Small intestine (tissue), 7 donors: Measurements from ENCODE around the gene ARHGAP23. TPM values are rescaled to one million over a fixed set of nuclear protein-coding genes. Genes with fewer than 3 reads are reported as not detected.
"Not testable (repeated sequence)": the region's sequence is repeated elsewhere in the genome, so short reads cannot be mapped to it uniquely, and the experiment has no call there.

Source experiments
- DNase-seq, 2 donors: peaks; one replicate each; pipeline versions ENCODE4 v3.0.0 to v3.0.0-alpha.2; 2013
- FAIRE-seq: peaks from 2 replicates; lab custom pipeline; 2012; peaks lifted over from hg19 to GRCh38; lab: Jason Lieb, UNC
- H3K27ac ChIP-seq, 3 donors: one replicate each; pipeline ENCODE4 v1.5.1; 2013; ENCODE audit warnings: low read length in 2 of 3, mild to moderate bottlenecking in 2 of 3, control low read depth in 1 of 3, inconsistent platforms in 1 of 3, low read depth in 1 of 3, moderate library complexity in 1 of 3
- H3K27me3 ChIP-seq, 3 donors: one replicate each; pipeline ENCODE4 v1.6.1; 2013; ENCODE audit warnings: low read length in 3 of 3, inconsistent platforms in 1 of 3; ENCODE audit not compliant: control insufficient read depth in 3 of 3, insufficient read depth in 3 of 3
- H3K36me3 ChIP-seq, 3 donors: one replicate each; pipeline ENCODE4 v1.6.1; 2013; ENCODE audit warnings: low read length in 3 of 3, inconsistent platforms in 1 of 3, low read depth in 1 of 3, mild to moderate bottlenecking in 1 of 3, moderate library complexity in 1 of 3; ENCODE audit not compliant: control insufficient read depth in 3 of 3, insufficient read depth in 2 of 3
- H3K4me1 ChIP-seq, 3 donors: one replicate each; pipeline ENCODE4 v1.6.1; 2013; ENCODE audit warnings: low read length in 2 of 3, inconsistent platforms in 1 of 3, low read depth in 1 of 3, mild to moderate bottlenecking in 1 of 3, moderate library complexity in 1 of 3; ENCODE audit not compliant: control insufficient read depth in 3 of 3, insufficient read depth in 2 of 3
- H3K4me3 ChIP-seq, 3 donors: one replicate each; pipeline ENCODE4 v1.5.1; 2013; ENCODE audit warnings: low read length in 3 of 3, control low read depth in 1 of 3, inconsistent platforms in 1 of 3, low read depth in 1 of 3, mild to moderate bottlenecking in 1 of 3, moderate library complexity in 1 of 3
- H3K9me3 ChIP-seq, 2 donors: one replicate each; pipeline ENCODE4 v1.6.1; 2013; ENCODE audit warnings: low read depth in 1 of 2, low read length in 1 of 2; ENCODE audit not compliant: control insufficient read depth in 2 of 2, insufficient read depth in 1 of 2
- WGBS, 3 donors: extraction: QIAGEN DNeasy Blood & Tissue Kit; methylation state at CpG; one replicate each; pipeline ENCODE4 v1.1.7; 2013; 5-methylcytosine and 5-hydroxymethylcytosine counted together
- polyA plus RNA-seq, 4 donors: library from polyadenylated mRNA; stranded (reverse) in 3 of 4; unstranded in 1 of 4; fragments of 200-250 nt in 3 of 4; fragments of 120-200 nt in 1 of 4; gene quantifications; one replicate each; pipeline versions ENCODE4 v1.2.1 to v1.2.3, GENCODE V29; 2013
- donor health status: healthy with polysubstance abuse.
- donor health status: control.
- donor health status: control.
- donor health status: Bipolar disorder and iron deficiency.
- donor health status: healthy.

ARHGAP23 gene
- polyA plus RNA-seq, 4 donors = 0.89 to 10.4 (median 4.7) TPM

GRCh38 chr17:38464251-38464722, 36.0 kb downstream of the ARHGAP23 start:
- peaks cover 0 to 28% (median 0%) of the 10 kb centered on the region in 3 donors for H3K4me1 ChIP-seq
- H3K4me3 ChIP-seq = peak overlapping the region in 1 of 3 donors; percentile 45
- DNase-seq (no peak), FAIRE-seq (no peak)
- peak overlapping the region in 2 of 3 donors; percentile 80 to 86 for H3K27ac ChIP-seq
- H3K27me3 ChIP-seq = no peaks in the 10 kb centered on the region
- no peaks in the 10 kb centered on the region for H3K9me3 ChIP-seq
- peaks cover 0 to 85% (median 3%) of the 10 kb centered on the region in 3 donors for H3K36me3 ChIP-seq
- 60 to 70% (median 67%) methylated on average over 9 of the region's 9 CpGs for WGBS, 3 donors

GRCh38 chr17:38464723-38465390, 36.6 kb downstream of the ARHGAP23 start:
- peak overlapping the region in 2 of 3 donors; percentile 80 to 86 for H3K27ac ChIP-seq
- DNase-seq = peak in 1 of 2 donors; percentile 75
- FAIRE-seq = no peak
- no peaks in the 10 kb centered on the region for H3K9me3 ChIP-seq
- no peaks in the 10 kb centered on the region for H3K27me3 ChIP-seq
- H3K4me1 ChIP-seq = peaks cover 0 to 27% (median 0%) of the 10 kb centered on the region in 3 donors
- H3K36me3 ChIP-seq = peaks cover 0 to 85% (median 3%) of the 10 kb centered on the region in 3 donors
- 36 to 79% (median 68%) methylated on average over 18 to 28 of the region's 28 CpGs for WGBS, 3 donors
- H3K4me3 ChIP-seq = peak overlapping the region in 1 of 3 donors; percentile 45

GRCh38 chr17:38465391-38466345, 37.4 kb downstream of the ARHGAP23 start:
- Histone ChIP-seq H3K36me3 (peaks cover 0 to 83% (median 3%) of the 10 kb centered on the region in 3 donors), H3K4me1 (peaks cover 0 to 18% (median 0%) of the 10 kb centered on the region in 3 donors), H3K27ac (peak overlapping the region in 2 of 3 donors; percentile 75 to 80), H3K27me3 (no peaks in the 10 kb centered on the region), H3K4me3 (peak overlapping the region in 1 of 3 donors; percentile 45), H3K9me3 (no peaks in the 10 kb centered on the region)
- WGBS, 3 donors = 70 to 75% (median 70%) methylated on average over 22 to 23 of the region's 23 CpGs
- DNase-seq (no peak), FAIRE-seq (no peak)

- no peak for DNase-seq
- H3K4me3 ChIP-seq = no peak overlapping the region
- WGBS, 3 donors = 91 to 93% (median 91%) methylated on average over 52 to 57 of the region's 57 CpGs
- no peaks in the 10 kb centered on the region for H3K9me3 ChIP-seq
- peaks cover 0 to 77% (median 3%) of the 10 kb centered on the region in 3 donors for H3K36me3 ChIP-seq
- H3K27me3 ChIP-seq = no peaks in the 10 kb centered on the region
- no peak for FAIRE-seq
- H3K4me1 ChIP-seq = peaks cover 0 to 15% (median 0%) of the 10 kb centered on the region in 3 donors
- H3K27ac ChIP-seq = no peak overlapping the region
Observed at GRCh38 chr17:38466346-38467315, 38.4 kb downstream of the ARHGAP23 start.

- H3K4me1 ChIP-seq = peaks cover 0 to 15% (median 0%) of the 10 kb centered on the region in 3 donors
- H3K4me3 ChIP-seq = no peak overlapping the region
- FAIRE-seq (no peak), DNase-seq (no peak)
- peaks cover 0 to 82% (median 3%) of the 10 kb centered on the region in 3 donors for H3K36me3 ChIP-seq
- no peaks in the 10 kb centered on the region for H3K27me3 ChIP-seq
- no peaks in the 10 kb centered on the region for H3K9me3 ChIP-seq
- H3K27ac ChIP-seq = no peak overlapping the region
- 11 to 50% (median 38%) methylated on average over 1 of the region's 1 CpG for WGBS, 3 donors
Observed at GRCh38 chr17:38467491-38467890, 39.2 kb downstream of the ARHGAP23 start.

GRCh38 chr17:38469875-38470274, 41.6 kb downstream of the ARHGAP23 start:
- Histone ChIP-seq H3K9me3 (no peaks in the 10 kb centered on the region), H3K27ac (no peak overlapping the region), H3K36me3 (peaks cover 0 to 73% (median 3%) of the 10 kb centered on the region in 3 donors), H3K27me3 (no peaks in the 10 kb centered on the region), H3K4me1 (peaks cover 0 to 8% (median 0%) of the 10 kb centered on the region in 3 donors), H3K4me3 (no peak overlapping the region)
- FAIRE-seq = no peak
- DNase-seq = no peak
- WGBS, 3 donors = 76 to 88% (median 81%) methylated on average over 16 to 20 of the region's 20 CpGs

GRCh38 chr17:38471253-38471652, 43.0 kb downstream of the ARHGAP23 start:
- not testable (repeated sequence) for H3K4me3 ChIP-seq, H3K27me3 ChIP-seq, FAIRE-seq, H3K9me3 ChIP-seq, H3K27ac ChIP-seq, DNase-seq, H3K4me1 ChIP-seq
- WGBS, 3 donors = 68 to 74% (median 71%) methylated on average over 8 of the region's 8 CpGs
- peaks cover 0 to 67% (median 3%) of the 10 kb centered on the region in 3 donors for H3K36me3 ChIP-seq
